Cardiac muscle cell (in vitro differentiated cells and primary cell): Measurements from ENCODE around the gene GBF1. TPM values are rescaled to one million over a fixed set of nuclear protein-coding genes. Genes with fewer than 3 reads are reported as not detected.

Experiments
- DNase-seq, 2 donors: peaks; one replicate each; pipeline versions ENCODE4 v3.0.0 to v3.0.0-alpha.2; 2010 to 2017; ENCODE audit warnings: low read depth in 1 of 2, low spot score in 1 of 2
- H3K27ac ChIP-seq: fragments of 200-600 bp; sonication (generic); 2 replicates; pipeline ENCODE4 v1.5.1; 2016
- H3K27me3 ChIP-seq: fragments of 200-600 bp; sonication (generic); 2 replicates; pipeline ENCODE4 v1.6.0; 2016; ENCODE audit warnings: control low read depth
- H3K36me3 ChIP-seq: fragments of 200-600 bp; sonication (generic); 2 replicates; pipeline ENCODE4 v1.5.1; 2016; ENCODE audit warnings: control low read depth
- H3K4me1 ChIP-seq: fragments of 200-600 bp; sonication (generic); 2 replicates; pipeline ENCODE4 v1.8.1; 2017; ENCODE audit warnings: low read depth, mild to moderate bottlenecking, mixed run types
- H3K4me3 ChIP-seq: fragments of 200-600 bp; sonication (generic); 2 replicates; pipeline ENCODE4 v1.5.1; 2016; ENCODE audit warnings: mild to moderate bottlenecking
- H3K9me3 ChIP-seq: fragments of 200-600 bp; sonication (generic); 2 replicates; pipeline ENCODE4 v1.5.1; 2017; ENCODE audit warnings: low read depth, mild to moderate bottlenecking, control low read depth
- CTCF ChIP-seq: IDR thresholded peaks from 2 replicates; pipeline ENCODE4 v1.5.1; 2012; ENCODE audit warnings: low read depth, mild to moderate bottlenecking, low read length
- polyA plus RNA-seq: library from polyadenylated mRNA; unstranded; fragments of >200 nt; fragmentation: Nextera tagmentation; extraction: Ambion mirVana; gene quantifications from 2 replicates; pipeline ENCODE4 v1.2.1, GENCODE V29; 2016
- total RNA-seq: library from RNA; depleted of rRNA; stranded (reverse); fragments of >200 nt; gene quantifications from 2 replicates; pipeline ENCODE4 v1.2.3, GENCODE V29; 2016

GBF1 gene
- total and polyA plus RNA-seq, 2 experiments from 2014 or later: 42.1 to 75.6 TPM

GRCh38 chr10:102334101-102334500 lies 88.8 kb downstream of the GBF1 start:
- peak overlapping the region; percentile 96 for H3K27ac ChIP-seq
- H3K9me3 ChIP-seq: no peaks in the 10 kb centered on the region
- H3K4me3 ChIP-seq: no peak overlapping the region
- peaks cover 55% of the 10 kb centered on the region for H3K4me1 ChIP-seq
- H3K27me3 ChIP-seq: no peaks in the 10 kb centered on the region
- no peak for TF ChIP-seq CTCF
- no peaks in the 10 kb centered on the region for H3K36me3 ChIP-seq
- peak; percentile 84 to 96 for DNase-seq

DNA sequence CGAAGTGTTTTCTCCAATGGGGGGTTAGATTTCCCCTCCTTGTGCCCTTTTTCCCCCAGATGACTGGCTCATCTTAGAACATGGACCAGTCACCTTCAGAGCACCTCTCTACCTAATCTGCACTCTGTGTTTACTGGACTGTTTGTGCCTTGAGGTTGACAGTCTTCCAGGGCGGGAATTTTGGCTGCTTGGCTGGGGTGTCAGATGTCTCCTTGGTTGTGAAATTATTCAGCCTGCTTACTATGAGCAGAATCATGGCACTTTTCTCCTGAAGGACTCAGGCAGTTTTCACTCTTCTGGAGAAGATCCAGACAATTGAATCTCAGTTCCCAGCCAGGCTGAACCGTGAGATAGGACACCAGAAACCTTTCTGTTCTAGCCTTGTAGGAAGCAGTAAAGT lies 89.9 kb downstream of the GBF1 start:
- Histone ChIP-seq H3K4me1 (peaks cover 53% of the 10 kb centered on the region), H3K9me3 (no peaks in the 10 kb centered on the region), H3K27ac (peak overlapping the region; percentile 96), H3K4me3 (no peak overlapping the region), H3K36me3 (no peaks in the 10 kb centered on the region), H3K27me3 (no peaks in the 10 kb centered on the region)
- no peak for TF ChIP-seq CTCF
- DNase-seq: peak in 1 of 2 donors; percentile 62

- H3K9me3 ChIP-seq: no peaks in the 10 kb centered on the region
- peak overlapping the region; percentile 5 for H3K27ac ChIP-seq
- H3K4me3 ChIP-seq: no peak overlapping the region
- no peak for DNase-seq
- H3K27me3 ChIP-seq: no peaks in the 10 kb centered on the region
- TF ChIP-seq CTCF: no peak
- peaks cover 15% of the 10 kb centered on the region for H3K4me1 ChIP-seq
- peaks cover 2% of the 10 kb centered on the region for H3K36me3 ChIP-seq
Observed at GRCh38 chr10:102341038-102341688, 95.8 kb downstream of the GBF1 start.

DNA sequence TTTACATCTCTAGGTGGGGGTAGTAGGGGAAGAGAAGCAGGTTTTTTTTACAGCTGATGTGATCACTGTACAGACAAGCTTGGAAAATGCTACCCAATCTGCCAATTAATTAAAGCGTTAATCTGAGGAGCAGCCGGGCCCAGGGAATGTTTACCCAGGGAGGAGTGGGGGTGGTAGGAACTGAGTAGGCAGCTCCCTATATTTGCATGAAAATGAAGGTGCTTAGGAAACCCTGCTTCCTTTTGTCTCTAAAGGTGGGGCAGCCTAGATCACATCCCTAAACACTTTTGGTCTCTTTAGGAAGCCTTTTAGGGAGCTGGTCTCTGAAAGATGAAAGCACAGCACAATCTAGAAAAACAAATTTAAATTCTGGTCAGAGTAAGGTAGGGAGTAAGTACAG lies 97.1 kb downstream of the GBF1 start:
- DNase-seq: no peak
- no peak overlapping the region for H3K4me3 ChIP-seq
- H3K36me3 ChIP-seq: peaks cover 3% of the 10 kb centered on the region
- H3K27me3 ChIP-seq: no peaks in the 10 kb centered on the region
- peak overlapping the region; percentile 63 for H3K27ac ChIP-seq
- H3K9me3 ChIP-seq: no peaks in the 10 kb centered on the region
- TF ChIP-seq CTCF: no peak
- H3K4me1 ChIP-seq: peaks cover 15% of the 10 kb centered on the region

GRCh38 chr10:102342958-102343357 lies 97.6 kb downstream of the GBF1 start:
- TF ChIP-seq CTCF: no peak
- no peak overlapping the region for H3K4me3 ChIP-seq
- H3K36me3 ChIP-seq: peaks cover 3% of the 10 kb centered on the region
- peak in 1 of 2 donors; percentile 74 for DNase-seq
- peaks cover 15% of the 10 kb centered on the region for H3K4me1 ChIP-seq
- H3K9me3 ChIP-seq: no peaks in the 10 kb centered on the region
- H3K27ac ChIP-seq: peak overlapping the region; percentile 63
- no peaks in the 10 kb centered on the region for H3K27me3 ChIP-seq
